Umbilical cord (tissue), 2 donors: ENCODE results near the gene LIMCH1. TPM values are rescaled to one million over a fixed set of nuclear protein-coding genes. Genes with fewer than 3 reads are reported as not detected.
A peak's percentile ranks its signal among the peaks of the same experiment; 100 is the strongest.
"Not testable (repeated sequence)": the region's sequence is repeated elsewhere in the genome, so short reads cannot be mapped to it uniquely, and the experiment has no call there.

Source experiments
- DNase-seq: peaks from one replicate; pipeline ENCODE4 v3.0.0-alpha.2; 2015; ENCODE audit warnings: low spot score
- total RNA-seq: library from RNA; depleted of rRNA; stranded (reverse); fragments of >200 nt; gene quantifications from one replicate; pipeline ENCODE4 v1.2.3, GENCODE V29; 2014; ENCODE audit warnings: low replicate concordance; ENCODE audit not compliant: insufficient read depth

LIMCH1 gene
- total RNA-seq, 1 donor from 2014 or later: 144 TPM

GRCh38 chr4:41644288-41644914 lies 106.4 kb downstream of the LIMCH1 start:
- DNase-seq: peak; percentile 65

GRCh38 chr4:41644915-41645295 lies 106.9 kb downstream of the LIMCH1 start:
- no peak for DNase-seq

GRCh38 chr4:41645728-41646390 lies 107.9 kb downstream of the LIMCH1 start:
- no peak for DNase-seq

GRCh38 chr4:41646862-41647261 lies 108.9 kb downstream of the LIMCH1 start:
- DNase-seq: no peak

GRCh38 chr4:41647383-41647782 lies 109.4 kb downstream of the LIMCH1 start:
- no peak for DNase-seq

- not testable (repeated sequence) for DNase-seq
Observed at GRCh38 chr4:41651150-41651549, 113.2 kb downstream of the LIMCH1 start.

- no peak for DNase-seq
Observed at GRCh38 chr4:41652971-41653370, 115.0 kb downstream of the LIMCH1 start.

GRCh38 chr4:41653523-41653922 lies 115.6 kb downstream of the LIMCH1 start:
- no peak for DNase-seq

GRCh38 chr4:41655177-41655576 lies 117.2 kb downstream of the LIMCH1 start:
- no peak for DNase-seq

GRCh38 chr4:41656106-41656505 lies 118.1 kb downstream of the LIMCH1 start:
- no peak for DNase-seq

GRCh38 chr4:41656572-41657520 lies 118.9 kb downstream of the LIMCH1 start:
- no peak for DNase-seq

GRCh38 chr4:41657561-41657960 lies 119.6 kb downstream of the LIMCH1 start:
- DNase-seq: no peak

- DNase-seq: no peak
Observed at GRCh38 chr4:41658163-41658562, 120.2 kb downstream of the LIMCH1 start.

GRCh38 chr4:41660352-41660751 lies 122.4 kb downstream of the LIMCH1 start:
- DNase-seq: no peak

- DNase-seq: peak; percentile 71
Observed at GRCh38 chr4:41661442-41662076, 123.6 kb downstream of the LIMCH1 start.

GRCh38 chr4:41665636-41666207 lies 127.8 kb downstream of the LIMCH1 start:
- no peak for DNase-seq

GRCh38 chr4:41668024-41668423 lies 130.1 kb downstream of the LIMCH1 start:
- no peak for DNase-seq

GRCh38 chr4:41670530-41670929 lies 132.6 kb downstream of the LIMCH1 start:
- DNase-seq: no peak

- DNase-seq: no peak
Observed at GRCh38 chr4:41670982-41671381, 133.0 kb downstream of the LIMCH1 start.

- DNase-seq: peak; percentile 17
Observed at GRCh38 chr4:41678086-41678816, 140.3 kb downstream of the LIMCH1 start.

GRCh38 chr4:41678951-41679350 lies 141.0 kb downstream of the LIMCH1 start:
- no peak for DNase-seq
